GM12873 (cell line): ENCODE data around the gene PSMB2.

ENCODE experiments used
- CTCF ChIP-seq: IDR thresholded peaks from 2 replicates; pipeline ENCODE4 v1.5.1; 2012; ENCODE audit warnings: low read depth, mild to moderate bottlenecking, moderate library complexity, low read length, control low read depth; ENCODE audit not compliant: insufficient read depth; ENCODE audit errors: missing control alignments

The PSMB2 gene

GRCh38 chr1:35672116-35672515 is 30.8 kb upstream of the PSMB2 start:
- no peak for TF ChIP-seq CTCF

GRCh38 chr1:35668506-35668905 is 27.2 kb upstream of the PSMB2 start:
- TF ChIP-seq CTCF, result no peak

- no peak for TF ChIP-seq CTCF
Observed at GRCh38 chr1:35666916-35667315, 25.6 kb upstream of the PSMB2 start.

- no peak for TF ChIP-seq CTCF
Observed at GRCh38 chr1:35666216-35666615, 24.9 kb upstream of the PSMB2 start.

GRCh38 chr1:35663434-35663833 is 22.1 kb upstream of the PSMB2 start:
- TF ChIP-seq CTCF, result no peak

- TF ChIP-seq CTCF, result no peak
Observed at GRCh38 chr1:35661474-35661795, 20.1 kb upstream of the PSMB2 start.

GRCh38 chr1:35660581-35661473 is 19.5 kb upstream of the PSMB2 start:
- no peak for TF ChIP-seq CTCF

- no peak for TF ChIP-seq CTCF
Observed at GRCh38 chr1:35659589-35659988, 18.3 kb upstream of the PSMB2 start.
